ENCODE measurements around the gene IL4.

- no peak for TF ChIP-seq ZNF610 (tag by site-specific recombination; IDR thresholded peaks at IDR 0.05; ENCODE audit: borderline replicate concordance)
- TF ChIP-seq GLI2 (tag by site-specific recombination; IDR thresholded peaks at IDR 0.05; ENCODE audit: borderline replicate concordance, low read depth) = no peak
- TF ChIP-seq ZSCAN4 (tag by site-specific recombination; IDR thresholded peaks at IDR 0.05) = no peak
- TF ChIP-seq ZNF121 (tag by site-specific recombination; IDR thresholded peaks at IDR 0.05) = no peak
Measured at GRCh38 chr5:132664696-132665209, 9.0 kb upstream of the IL4 start.
